ENCODE data around the gene CEACAM8.

DNA sequence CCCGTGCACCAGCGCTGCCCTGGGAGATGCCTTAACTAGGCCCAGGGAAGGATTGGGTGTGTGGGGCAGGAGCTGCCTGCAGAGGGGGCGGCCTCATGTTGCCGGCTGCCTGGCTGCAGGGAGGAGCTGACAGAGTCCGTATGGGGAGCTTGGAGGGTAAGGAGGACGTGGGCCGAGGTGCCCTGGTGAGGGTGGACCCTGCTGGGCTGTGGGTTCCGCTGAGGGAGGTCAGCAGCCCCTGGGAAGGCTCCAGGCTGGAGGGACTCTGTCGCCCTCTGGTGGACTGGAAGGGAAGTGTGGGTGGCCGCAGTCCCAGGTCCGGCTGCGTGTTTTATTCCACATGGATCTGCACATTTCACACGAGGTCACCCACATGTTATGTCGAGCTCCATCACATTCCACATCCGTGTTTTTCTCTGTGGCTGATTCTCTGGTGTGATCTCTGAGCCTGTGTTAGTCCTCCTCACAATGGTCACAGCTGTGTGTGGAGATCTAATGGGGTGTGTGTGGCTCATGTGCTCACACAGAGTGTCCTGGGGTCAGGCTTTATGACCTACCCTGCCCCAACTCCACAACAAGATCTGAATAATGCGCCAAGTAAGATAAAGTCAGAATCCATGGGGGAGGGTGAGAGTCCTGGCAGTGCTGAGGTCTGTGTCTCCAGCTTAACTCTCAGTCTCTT lies 1.8 kb upstream of the CEACAM8 start:
- TF ChIP-seq SIN3A (IDR thresholded peaks at IDR 0.05; ENCODE audit: borderline replicate concordance, insufficient read depth, low read length) (no peak), TAF1 (IDR thresholded peaks at IDR 0.05; ENCODE audit: borderline replicate concordance, insufficient read depth, low read length) (no peak), POLR2AphosphoS5 (IDR thresholded peaks at IDR 0.05; ENCODE audit: low read depth, low read length) (no peak), REST (IDR thresholded peaks at IDR 0.05; ENCODE audit: insufficient read depth in 1 of 2, low read depth in 2 of 2, low read length in 2 of 2) (no peak), FOXP2 (optimal IDR thresholded peaks at IDR 0.05; ENCODE audit: borderline replicate concordance, extremely low read depth, extremely low read length, insufficient read depth) (no peak)
